Measurements from ENCODE around the gene CUX1.

- TF ChIP-seq GATA3 (IDR thresholded peaks at IDR 0.05; ENCODE audit: low read depth, low read length), result no peak
- TF ChIP-seq GATA2 (IDR thresholded peaks at IDR 0.05; ENCODE audit: low read depth, low read length), result no peak
These were observed 262.6 kb downstream of the CUX1 start for GRCh38 chr7:102080019-102080433.

Measured in SH-SY5Y (cell line).